KMS-11 (cell line): ENCODE measurements around the gene ZNF219.

ENCODE experiments used
- H2AFZ ChIP-seq: fragments of 200-600 bp; sonication (generic); 2 replicates; pipeline ENCODE4 v1.6.1; 2016; ENCODE audit warnings: antibody characterized with exemption, mixed run types, low read depth
- H3K27ac ChIP-seq: fragments of 200-600 bp; sonication (generic); 2 replicates; pipeline ENCODE4 v1.6.1; 2016; ENCODE audit warnings: mild to moderate bottlenecking, mixed run types
- H3K27me3 ChIP-seq: fragments of 200-600 bp; sonication (generic); 2 replicates; pipeline ENCODE4 v1.6.1; 2017; ENCODE audit warnings: mild to moderate bottlenecking, low read depth, mixed run types, moderate library complexity; ENCODE audit not compliant: insufficient read depth
- H3K36me3 ChIP-seq: fragments of 200-600 bp; sonication (generic); 2 replicates; pipeline ENCODE4 v1.6.1; 2017; ENCODE audit warnings: mild to moderate bottlenecking, mixed run types; ENCODE audit not compliant: insufficient read depth
- H3K4me1 ChIP-seq: fragments of 200-600 bp; sonication (generic); 2 replicates; pipeline ENCODE4 v1.6.1; 2016; ENCODE audit warnings: mild to moderate bottlenecking, low read depth, mixed run types; ENCODE audit not compliant: poor library complexity, severe bottlenecking
- H3K4me2 ChIP-seq: fragments of 200-600 bp; sonication (generic); 2 replicates; pipeline ENCODE4 v1.7.0; 2016; ENCODE audit warnings: mild to moderate bottlenecking, mixed run types
- H3K4me3 ChIP-seq: fragments of 200-600 bp; sonication (generic); IDR thresholded peaks from 2 replicates; pipeline ENCODE4 v1.6.1; 2017; ENCODE audit warnings: low read depth, low read length, mixed read lengths; ENCODE audit not compliant: insufficient read depth
- H3K79me2 ChIP-seq: fragments of 200-600 bp; sonication (generic); 2 replicates; pipeline ENCODE4 v1.6.1; 2016; ENCODE audit warnings: low read depth, mixed run types; ENCODE audit not compliant: insufficient read depth
- H3K9ac ChIP-seq: fragments of 200-600 bp; sonication (generic); 2 replicates; pipeline ENCODE4 v1.6.1; 2016; ENCODE audit warnings: mild to moderate bottlenecking, mixed run types
- H4K20me1 ChIP-seq: fragments of 200-600 bp; sonication (generic); 2 replicates; pipeline ENCODE4 v1.6.1; 2016; ENCODE audit warnings: mild to moderate bottlenecking, mixed run types; ENCODE audit not compliant: insufficient read depth
- TF ChIP-seq, protein P1 (sequence below): fragments of 200-600 bp; sonication (generic); conservative IDR thresholded peaks from 2 replicates; pipeline ENCODE4 v1.6.1; 2017; ENCODE audit warnings: low read depth, mild to moderate bottlenecking, antibody characterized with exemption, low read length, moderate library complexity, mixed read lengths

ZNF219 gene

DNA sequence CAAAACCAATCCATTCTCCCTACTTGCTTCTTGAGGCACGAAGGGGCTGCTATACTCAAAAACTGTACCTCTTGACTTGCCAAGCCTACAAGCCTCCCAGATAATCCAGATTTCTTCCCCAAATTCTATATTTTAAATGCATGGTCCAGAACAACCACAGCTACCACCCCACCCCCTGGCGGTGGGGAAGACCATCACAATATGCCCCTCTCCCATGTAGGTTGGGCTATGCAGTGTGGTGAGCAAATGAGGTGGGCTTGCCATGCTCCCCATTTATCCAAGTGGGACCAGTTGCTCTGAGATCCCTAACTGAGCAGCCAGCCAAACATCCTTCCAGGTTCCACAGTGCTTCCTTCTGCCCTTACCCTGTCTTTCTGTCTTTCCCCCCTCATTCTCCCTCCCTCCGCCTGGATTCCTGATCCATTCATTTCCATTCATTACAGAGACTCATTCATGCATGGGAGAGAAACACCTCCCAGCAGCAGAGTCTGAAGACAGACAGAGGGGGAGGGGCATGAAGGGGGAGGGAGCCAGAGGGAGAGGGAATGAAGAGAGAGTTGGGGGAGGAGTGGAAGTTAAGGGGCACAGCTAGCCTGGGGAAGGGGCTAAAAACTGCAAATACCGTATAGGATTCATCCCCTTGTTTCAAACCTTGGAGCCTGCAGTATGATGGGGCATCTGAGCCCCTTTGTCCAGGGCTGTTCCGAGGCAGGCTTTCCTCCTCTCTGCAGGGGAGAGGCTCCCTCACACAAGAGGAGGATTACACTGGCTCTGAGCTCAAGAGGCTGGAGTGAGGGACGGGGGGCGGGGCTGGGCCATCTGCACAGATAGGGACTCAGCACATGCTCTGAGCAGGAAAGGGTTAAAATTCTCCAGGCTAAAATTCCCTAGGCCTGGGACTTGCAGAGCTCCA is 4.4 kb downstream of the ZNF219 start:
- Histone ChIP-seq H3K4me1 (no peaks in the 10 kb centered on the region), H3K4me2 (no peak overlapping the region), H3K27me3 (no peaks in the 10 kb centered on the region), H2AFZ (no peak overlapping the region), H4K20me1 (no peaks in the 10 kb centered on the region), H3K27ac (no peak overlapping the region), H3K36me3 (no peaks in the 10 kb centered on the region), H3K4me3 (no peak overlapping the region), H3K9ac (no peak overlapping the region), H3K79me2 (no peaks in the 10 kb centered on the region)
- TF ChIP-seq, protein P1, sequence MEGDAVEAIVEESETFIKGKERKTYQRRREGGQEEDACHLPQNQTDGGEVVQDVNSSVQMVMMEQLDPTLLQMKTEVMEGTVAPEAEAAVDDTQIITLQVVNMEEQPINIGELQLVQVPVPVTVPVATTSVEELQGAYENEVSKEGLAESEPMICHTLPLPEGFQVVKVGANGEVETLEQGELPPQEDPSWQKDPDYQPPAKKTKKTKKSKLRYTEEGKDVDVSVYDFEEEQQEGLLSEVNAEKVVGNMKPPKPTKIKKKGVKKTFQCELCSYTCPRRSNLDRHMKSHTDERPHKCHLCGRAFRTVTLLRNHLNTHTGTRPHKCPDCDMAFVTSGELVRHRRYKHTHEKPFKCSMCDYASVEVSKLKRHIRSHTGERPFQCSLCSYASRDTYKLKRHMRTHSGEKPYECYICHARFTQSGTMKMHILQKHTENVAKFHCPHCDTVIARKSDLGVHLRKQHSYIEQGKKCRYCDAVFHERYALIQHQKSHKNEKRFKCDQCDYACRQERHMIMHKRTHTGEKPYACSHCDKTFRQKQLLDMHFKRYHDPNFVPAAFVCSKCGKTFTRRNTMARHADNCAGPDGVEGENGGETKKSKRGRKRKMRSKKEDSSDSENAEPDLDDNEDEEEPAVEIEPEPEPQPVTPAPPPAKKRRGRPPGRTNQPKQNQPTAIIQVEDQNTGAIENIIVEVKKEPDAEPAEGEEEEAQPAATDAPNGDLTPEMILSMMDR, result no peak

DNA sequence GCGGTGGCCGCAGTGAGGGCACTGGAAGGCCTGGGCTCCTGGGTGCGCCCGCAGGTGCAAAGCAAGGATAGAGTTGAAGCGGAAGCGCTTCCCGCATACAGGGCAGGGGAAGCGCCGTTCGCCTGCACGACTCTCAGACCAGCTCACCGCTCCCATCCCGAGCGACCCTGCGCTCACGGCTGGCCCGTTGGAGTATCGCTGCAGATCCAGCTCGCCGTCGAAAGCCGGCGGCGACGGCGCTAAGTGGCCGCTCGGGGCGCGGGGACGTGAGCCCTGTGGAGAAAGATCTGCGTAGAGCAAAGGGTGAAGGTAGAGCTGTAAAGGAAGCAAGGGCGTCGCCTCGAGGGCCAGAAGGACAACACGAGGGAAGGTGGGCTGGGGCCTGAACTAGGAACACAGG is 5.4 kb downstream of the ZNF219 start:
- no peak overlapping the region for H3K27ac ChIP-seq
- no peaks in the 10 kb centered on the region for H3K4me1 ChIP-seq

DNA sequence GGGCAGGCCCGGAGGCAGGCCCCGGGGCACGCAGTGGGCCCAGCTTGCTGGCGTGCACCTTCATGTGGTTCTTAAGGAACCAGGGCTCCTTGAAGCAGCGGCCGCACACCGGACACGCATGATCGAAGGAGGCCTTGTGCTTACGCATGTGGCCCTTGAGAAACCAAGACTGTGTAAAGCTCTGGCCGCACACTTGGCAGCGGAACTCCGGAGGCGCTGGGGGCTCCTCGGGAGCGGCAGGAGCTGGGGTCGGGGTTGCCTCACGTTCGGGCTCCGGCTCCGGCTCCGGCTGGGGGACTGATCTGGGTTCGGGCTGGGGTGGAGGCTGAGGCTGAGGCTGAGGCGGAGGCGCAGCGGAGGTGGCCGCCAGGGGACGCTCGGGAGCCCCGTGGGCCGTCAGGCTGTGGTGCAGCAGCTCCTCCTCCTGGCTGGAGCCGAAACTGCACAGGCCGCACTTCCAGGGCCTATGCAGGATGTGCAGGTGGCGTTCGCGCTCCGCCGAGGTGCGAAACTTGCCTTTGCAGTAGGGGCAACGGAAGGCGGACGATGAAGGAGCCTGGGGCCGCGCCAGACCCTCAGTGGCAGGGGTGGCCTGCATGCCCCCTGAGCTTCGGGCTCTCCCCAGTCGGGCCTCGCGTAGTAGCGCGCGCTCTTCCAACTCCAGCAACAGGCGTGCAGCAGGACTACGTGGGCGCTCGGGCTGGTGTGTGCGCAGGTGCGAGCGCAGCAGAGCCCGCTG is 6.0 kb downstream of the ZNF219 start:
- TF ChIP-seq, protein P1, result peak; percentile 89
- H2AFZ ChIP-seq, result no peak overlapping the region
- H3K27ac ChIP-seq, result no peak overlapping the region
- no peak overlapping the region for H3K9ac ChIP-seq
- H3K4me2 ChIP-seq, result no peak overlapping the region
- H3K4me1 ChIP-seq, result no peaks in the 10 kb centered on the region
- H3K27me3 ChIP-seq, result no peaks in the 10 kb centered on the region
- no peaks in the 10 kb centered on the region for H4K20me1 ChIP-seq
- H3K36me3 ChIP-seq, result no peaks in the 10 kb centered on the region
- H3K4me3 ChIP-seq, result no peak overlapping the region
- no peaks in the 10 kb centered on the region for H3K79me2 ChIP-seq

More for the DNA sequence above, 5.4 kb downstream of the ZNF219 start:
- H3K4me3 ChIP-seq, result no peak overlapping the region
- TF ChIP-seq, protein P1, result no peak
- H3K79me2 ChIP-seq, result no peaks in the 10 kb centered on the region
- H3K36me3 ChIP-seq, result no peaks in the 10 kb centered on the region
- no peaks in the 10 kb centered on the region for H4K20me1 ChIP-seq
- H2AFZ ChIP-seq, result no peak overlapping the region
- no peak overlapping the region for H3K4me2 ChIP-seq
- no peaks in the 10 kb centered on the region for H3K27me3 ChIP-seq
- no peak overlapping the region for H3K9ac ChIP-seq

DNA sequence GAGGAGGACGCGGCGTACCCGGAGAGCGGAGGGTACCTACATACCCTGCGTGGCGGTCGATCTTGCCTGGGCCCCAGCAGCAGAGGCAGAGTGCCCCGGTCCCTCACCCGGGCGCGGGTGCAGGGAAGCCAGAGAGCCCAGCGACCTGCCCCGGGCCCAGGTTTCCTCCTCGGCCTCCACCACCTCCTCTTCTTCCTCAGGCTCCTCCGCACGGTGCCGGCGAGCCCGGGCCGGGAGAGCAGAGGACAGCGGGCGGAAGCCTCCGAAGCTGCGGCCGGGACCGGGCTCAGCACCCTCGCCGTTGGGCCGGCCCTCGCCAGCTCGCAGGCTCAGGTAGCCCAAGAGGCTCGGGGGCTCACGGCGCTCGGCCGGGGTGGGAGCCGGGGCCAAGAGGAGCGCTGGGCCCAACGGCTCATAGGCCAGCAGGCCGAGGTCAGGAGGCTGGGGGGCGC is 6.6 kb downstream of the ZNF219 start:
- Histone ChIP-seq H4K20me1 (no peaks in the 10 kb centered on the region), H3K4me3 (no peak overlapping the region), H3K4me2 (no peak overlapping the region), H3K36me3 (no peaks in the 10 kb centered on the region), H3K27ac (no peak overlapping the region), H3K79me2 (no peaks in the 10 kb centered on the region), H3K4me1 (no peaks in the 10 kb centered on the region), H3K27me3 (no peaks in the 10 kb centered on the region), H3K9ac (no peak overlapping the region), H2AFZ (no peak overlapping the region)
- TF ChIP-seq, protein P1, result no peak
